Transverse colon (tissue), 4 donors: ENCODE results near the gene ZNF622. TPM values are rescaled to one million over a fixed set of nuclear protein-coding genes. Genes with fewer than 3 reads are reported as not detected.

Source experiments
- DNase-seq: peaks from one replicate; pipeline ENCODE4 v3.0.0-alpha.2; 2019
- H3K27ac ChIP-seq, 4 donors: fragments of 200-600 bp; sonication (generic); 2 replicates each; pipeline ENCODE4 v1.5.1; 2016 to 2018; ENCODE audit warnings: inconsistent platforms in 4 of 4
- H3K27me3 ChIP-seq: fragments of 200-600 bp; sonication (generic); 2 replicates; pipeline ENCODE4 v1.5.1; 2017; ENCODE audit warnings: inconsistent platforms
- H3K36me3 ChIP-seq, 4 donors: fragments of 200-600 bp; sonication (generic); 2 replicates each; pipeline ENCODE4 v1.5.1; 2017 to 2019; ENCODE audit warnings: inconsistent platforms in 4 of 4
- H3K4me1 ChIP-seq, 4 donors: fragments of 200-600 bp; sonication (generic); 2 replicates each; pipeline ENCODE4 v1.5.1; 2017 to 2020; ENCODE audit warnings: inconsistent platforms in 4 of 4
- H3K4me3 ChIP-seq, 4 donors: fragments of 200-600 bp; sonication (generic); 1 replicate in 1 of 4; 2 replicates in 3 of 4; pipeline versions ENCODE4 v1.5.1 to v1.6.1; 2017 to 2019; ENCODE audit warnings: inconsistent platforms in 4 of 4
- H3K9me3 ChIP-seq, 2 donors: fragments of 200-600 bp; sonication (generic); 2 replicates each; pipeline ENCODE4 v1.5.1; 2017 to 2019; ENCODE audit warnings: inconsistent platforms in 2 of 2
- EP300 ChIP-seq: sonication (generic); formaldehyde crosslinking; IDR thresholded peaks from one replicate; pipeline ENCODE4 v1.6.1; 2017; ENCODE audit warnings: antibody characterized with exemption, low read depth
- POLR2A ChIP-seq: fragments of 450-650 bp; IDR thresholded peaks from one replicate; pipeline ENCODE4 v1.6.1; 2016; ENCODE audit warnings: antibody characterized with exemption, mild to moderate bottlenecking, moderate library complexity
- POLR2AphosphoS5 ChIP-seq, 3 donors: sonication (generic); formaldehyde crosslinking; IDR thresholded peaks; one replicate each; pipeline ENCODE4 v1.6.1; 2016; ENCODE audit warnings: antibody characterized with exemption in 3 of 3
- WGBS, 2 donors: methylation state at CpG; one replicate each; pipeline ENCODE4 v1.1.5; 2018; ENCODE audit warnings: low coverage in 1 of 2; 5-methylcytosine and 5-hydroxymethylcytosine counted together
- in situ Hi-C, 4 donors: fragments of 200-750 bp; cut with MboI; loops; one replicate each; pipeline versions ENCODE4 v1.15.0 to v1.15.1; 2017; ENCODE audit warnings: low sequenced_read_pairs in 3 of 4, low pct_ligation_motif_present in 1 of 4, low pct_unique_long_range_greater_than_20kb in 1 of 4
- intact Hi-C: fragments of 100-400 bp; cut with DNase I; formaldehyde crosslinking; loops from one replicate; pipeline ENCODE4 v1.15.1; 2023; ENCODE audit warnings: low total_unique reads
- total RNA-seq, 4 donors: library from RNA; depleted of rRNA; stranded (reverse); fragments of >200 nt; gene quantifications; one replicate each; pipeline ENCODE4 v1.1.0, GENCODE V29; 2016
- TF ChIP-seq, protein P1 (sequence below), 5 experiments: fragments of 200-600 bp in 3 of 5; fragments of 450-650 bp in 2 of 5; sonication (generic) in 3 of 5; IDR thresholded peaks; 1 replicate in 2 of 5; 2 replicates in 3 of 5; pipeline ENCODE4 v1.5.1; 2016 to 2017; ENCODE audit warnings: antibody characterized with exemption in 5 of 5, inconsistent platforms in 3 of 5, mild to moderate bottlenecking in 2 of 5, moderate library complexity in 1 of 5

The ZNF622 gene
- total RNA-seq, 4 donors from 2014 or later = 21.3 to 137 (median 48.2) TPM

DNA sequence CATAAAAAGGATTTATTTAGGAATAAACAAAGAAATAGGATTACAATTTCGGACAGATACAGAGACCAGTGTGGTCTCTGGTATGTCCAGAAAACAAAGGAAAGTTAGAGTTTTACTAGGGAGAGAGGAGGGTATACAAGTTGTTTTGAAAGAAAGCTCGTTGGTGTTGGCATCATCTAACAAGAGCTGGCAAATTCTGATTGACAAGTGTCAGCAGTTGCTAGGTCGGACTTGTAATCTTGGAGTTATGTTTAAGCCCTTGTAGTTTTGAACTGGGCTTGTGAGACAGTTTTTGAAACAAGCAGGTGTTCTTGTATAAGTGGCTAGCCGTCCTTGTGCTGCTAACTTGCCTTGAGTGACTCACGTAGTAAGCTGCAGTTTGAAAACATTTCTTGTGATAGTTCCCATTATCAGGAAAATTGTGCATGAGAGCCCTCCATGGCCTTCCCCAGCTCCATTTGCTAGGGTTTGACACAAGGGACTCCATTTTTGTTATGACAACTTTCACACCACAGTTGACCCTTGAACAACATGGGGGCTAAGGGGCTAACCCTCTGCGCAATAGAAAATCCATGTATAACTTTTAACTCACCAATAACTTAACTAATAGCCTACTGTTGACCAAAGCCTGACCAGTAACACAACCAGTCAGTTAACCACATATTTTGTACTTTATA is 48.1 kb downstream of the ZNF622 start:
- in situ Hi-C loops = no loop called here
- H3K9me3 ChIP-seq = no peaks in the 10 kb centered on the region
- H3K27ac ChIP-seq = no peak overlapping the region
- no peak overlapping the region for H3K4me3 ChIP-seq
- intact Hi-C loops = no loop called here
- peaks cover 0 to 6% (median 0%) of the 10 kb centered on the region in 4 donors for H3K4me1 ChIP-seq
- 81 to 87% methylated on average over 4 to 6 of the region's 6 CpGs for WGBS, 2 donors
- no peaks in the 10 kb centered on the region for H3K36me3 ChIP-seq
- no peaks in the 10 kb centered on the region for H3K27me3 ChIP-seq
- no peak for DNase-seq
- TF ChIP-seq POLR2AphosphoS5 (IDR thresholded peaks at IDR 0.05) (no peak), EP300 (no peak)

DNA sequence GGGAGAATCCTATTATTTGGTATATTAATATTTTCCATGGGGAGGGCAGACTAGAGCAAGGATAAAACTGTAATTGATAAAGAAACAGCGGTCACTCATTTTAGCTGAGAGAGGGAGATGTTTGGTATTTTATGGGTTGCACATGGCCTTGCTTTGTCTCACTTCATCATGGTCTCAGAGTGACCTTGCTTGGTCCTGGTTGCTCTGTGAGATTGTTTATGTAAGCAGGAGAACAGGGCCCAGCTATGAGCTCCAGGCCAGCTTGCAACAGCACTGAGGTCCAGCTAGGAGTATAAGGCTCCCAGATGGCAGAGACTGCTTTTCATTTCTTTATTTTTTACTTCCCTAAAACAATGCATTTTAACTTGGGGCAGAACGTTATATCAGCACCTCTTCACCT is 50.7 kb downstream of the ZNF622 start:
- 70 to 83% methylated on average over 2 of the region's 2 CpGs for WGBS, 2 donors
- no peak for DNase-seq
- in situ Hi-C loops = no loop called here
- TF ChIP-seq POLR2AphosphoS5 (IDR thresholded peaks at IDR 0.05) (no peak), POLR2A (no peak), EP300 (no peak)
- TF ChIP-seq, protein P1, sequence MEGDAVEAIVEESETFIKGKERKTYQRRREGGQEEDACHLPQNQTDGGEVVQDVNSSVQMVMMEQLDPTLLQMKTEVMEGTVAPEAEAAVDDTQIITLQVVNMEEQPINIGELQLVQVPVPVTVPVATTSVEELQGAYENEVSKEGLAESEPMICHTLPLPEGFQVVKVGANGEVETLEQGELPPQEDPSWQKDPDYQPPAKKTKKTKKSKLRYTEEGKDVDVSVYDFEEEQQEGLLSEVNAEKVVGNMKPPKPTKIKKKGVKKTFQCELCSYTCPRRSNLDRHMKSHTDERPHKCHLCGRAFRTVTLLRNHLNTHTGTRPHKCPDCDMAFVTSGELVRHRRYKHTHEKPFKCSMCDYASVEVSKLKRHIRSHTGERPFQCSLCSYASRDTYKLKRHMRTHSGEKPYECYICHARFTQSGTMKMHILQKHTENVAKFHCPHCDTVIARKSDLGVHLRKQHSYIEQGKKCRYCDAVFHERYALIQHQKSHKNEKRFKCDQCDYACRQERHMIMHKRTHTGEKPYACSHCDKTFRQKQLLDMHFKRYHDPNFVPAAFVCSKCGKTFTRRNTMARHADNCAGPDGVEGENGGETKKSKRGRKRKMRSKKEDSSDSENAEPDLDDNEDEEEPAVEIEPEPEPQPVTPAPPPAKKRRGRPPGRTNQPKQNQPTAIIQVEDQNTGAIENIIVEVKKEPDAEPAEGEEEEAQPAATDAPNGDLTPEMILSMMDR (IDR thresholded peaks at IDR 0.05) = no peak
- H3K4me1 ChIP-seq = peaks cover 0 to 26% (median 6%) of the 10 kb centered on the region in 4 donors
- no peaks in the 10 kb centered on the region for H3K27me3 ChIP-seq
- no peaks in the 10 kb centered on the region for H3K36me3 ChIP-seq
- intact Hi-C loops = no loop called here
- no peak overlapping the region for H3K4me3 ChIP-seq
- no peaks in the 10 kb centered on the region for H3K9me3 ChIP-seq
- H3K27ac ChIP-seq = no peak overlapping the region

DNA sequence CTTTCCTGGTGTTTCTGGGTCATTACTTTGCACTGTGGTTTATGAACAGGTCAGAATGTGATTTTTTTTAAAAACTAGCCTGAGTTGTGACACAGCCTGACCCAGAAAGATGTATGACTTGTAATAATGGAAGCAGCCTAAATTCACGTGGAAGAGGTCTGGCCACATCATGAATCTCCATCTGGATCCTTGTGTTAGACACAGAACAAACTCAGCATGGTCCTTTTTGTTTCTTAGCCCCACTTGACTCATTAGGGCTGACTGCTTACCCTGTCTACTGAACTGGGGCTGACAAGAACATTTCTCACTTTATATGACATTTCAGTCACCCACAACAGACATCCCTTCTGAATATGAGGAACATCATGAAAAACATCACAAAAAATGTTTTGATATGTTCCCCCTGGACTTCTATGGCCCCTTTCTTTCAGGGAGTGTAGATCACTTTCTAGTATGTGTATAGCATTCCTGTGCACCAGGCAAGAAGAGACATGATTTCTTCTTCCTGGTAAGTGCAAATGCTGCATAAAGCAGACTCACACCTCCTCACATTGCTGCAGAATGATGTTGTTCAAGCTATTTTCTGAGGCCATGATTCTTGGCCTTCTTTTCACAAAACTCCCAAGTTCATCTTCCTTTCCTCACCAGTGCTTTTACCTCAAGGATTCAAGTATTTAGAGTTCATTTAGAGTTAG is 52.3 kb downstream of the ZNF622 start:
- H3K4me3 ChIP-seq = no peak overlapping the region
- no peaks in the 10 kb centered on the region for H3K27me3 ChIP-seq
- DNase-seq = no peak
- TF ChIP-seq POLR2A (no peak), POLR2AphosphoS5 (IDR thresholded peaks at IDR 0.05) (no peak), EP300 (no peak)
- TF ChIP-seq, protein P1 (IDR thresholded peaks at IDR 0.05) = no peak
- H3K9me3 ChIP-seq = no peaks in the 10 kb centered on the region
- 67 to 80% methylated on average over 1 of the region's 1 CpG for WGBS, 2 donors
- H3K4me1 ChIP-seq = peaks cover 2 to 31% (median 7%) of the 10 kb centered on the region in 4 donors
- in situ Hi-C loops = no loop called here
- H3K36me3 ChIP-seq = no peaks in the 10 kb centered on the region
- intact Hi-C loops = no loop called here
- no peak overlapping the region for H3K27ac ChIP-seq

DNA sequence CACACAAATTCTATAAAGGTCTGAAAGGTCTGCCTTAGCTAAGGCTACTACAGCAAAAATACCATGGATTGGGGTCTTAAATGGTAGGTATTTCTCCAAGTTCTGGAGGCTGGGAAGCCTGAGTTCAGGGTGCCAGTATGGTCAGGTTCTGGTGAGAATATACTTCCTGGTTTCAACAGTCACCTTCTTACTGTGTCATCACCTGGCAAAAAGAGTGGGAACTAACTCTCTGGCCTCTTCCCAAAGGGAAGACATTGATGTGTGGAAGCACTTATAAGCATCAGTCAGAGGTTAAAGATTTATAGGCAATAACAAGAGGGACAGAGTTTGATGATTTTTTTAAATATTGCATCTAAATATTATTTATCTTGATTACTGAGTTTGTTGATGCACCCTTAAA is 53.0 kb downstream of the ZNF622 start:
- in situ Hi-C loops (no loop called here), intact Hi-C loops (no loop called here)
- no peaks in the 10 kb centered on the region for H3K27me3 ChIP-seq
- peaks cover 2 to 31% (median 7%) of the 10 kb centered on the region in 4 donors for H3K4me1 ChIP-seq
- H3K9me3 ChIP-seq = no peaks in the 10 kb centered on the region
- H3K36me3 ChIP-seq = no peaks in the 10 kb centered on the region
- no peak for DNase-seq
- peak overlapping the region in 3 of 4 donors; percentile 40 to 61 (median 47) for H3K27ac ChIP-seq
- no peak for TF ChIP-seq POLR2A
- TF ChIP-seq, protein P1 (IDR thresholded peaks at IDR 0.05) = no peak
- TF ChIP-seq EP300 = no peak
- TF ChIP-seq POLR2AphosphoS5 (IDR thresholded peaks at IDR 0.05) = no peak
- H3K4me3 ChIP-seq = no peak overlapping the region
